NCI-H748 (cell line): ENCODE data around the gene PTPRC.
A peak's percentile ranks its signal among the peaks of the same experiment; 100 is the strongest.

Experiments used
- DNase-seq: peaks from one replicate; lab custom pipeline; 2025; ENCODE audit not compliant: unreplicated experiment; lab: John Stamatoyannopoulos, UW

The PTPRC gene

GRCh38 chr1:198755715-198756114, 116.9 kb downstream of the PTPRC start:
- no peak for DNase-seq

GRCh38 chr1:198756470-198756869, 117.6 kb downstream of the PTPRC start:
- DNase-seq, result peak; percentile 5

GRCh38 chr1:198761859-198762616, 123.2 kb downstream of the PTPRC start:
- DNase-seq, result no peak

GRCh38 chr1:198763298-198763714, 124.5 kb downstream of the PTPRC start:
- no peak for DNase-seq

GRCh38 chr1:198764748-198765147, 125.9 kb downstream of the PTPRC start:
- no peak for DNase-seq

GRCh38 chr1:198765416-198765815, 126.6 kb downstream of the PTPRC start:
- DNase-seq, result no peak

- DNase-seq, result peak; percentile 40
These were observed 132.8 kb downstream of the PTPRC start for GRCh38 chr1:198771563-198772153.

GRCh38 chr1:198772626-198773025, 133.8 kb downstream of the PTPRC start:
- DNase-seq, result no peak

- no peak for DNase-seq
These were observed 134.2 kb downstream of the PTPRC start for GRCh38 chr1:198773030-198773429.

- DNase-seq, result no peak
These were observed 134.7 kb downstream of the PTPRC start for GRCh38 chr1:198773523-198773922.

GRCh38 chr1:198774421-198774820, 135.6 kb downstream of the PTPRC start:
- DNase-seq, result no peak

GRCh38 chr1:198775606-198776005, 136.8 kb downstream of the PTPRC start:
- peak; percentile 2 for DNase-seq

GRCh38 chr1:198776602-198777029, 137.8 kb downstream of the PTPRC start:
- no peak for DNase-seq

- DNase-seq, result no peak
These were observed 139.2 kb downstream of the PTPRC start for GRCh38 chr1:198778049-198778448.

- DNase-seq, result no peak
These were observed 141.5 kb downstream of the PTPRC start for GRCh38 chr1:198780376-198780775.

GRCh38 chr1:198788561-198789064, 149.8 kb downstream of the PTPRC start:
- peak; percentile 51 for DNase-seq

- DNase-seq, result no peak
These were observed 154.9 kb downstream of the PTPRC start for GRCh38 chr1:198793714-198794113.

- DNase-seq, result no peak
These were observed 155.7 kb downstream of the PTPRC start for GRCh38 chr1:198794498-198794897.

- DNase-seq, result no peak
These were observed 158.8 kb downstream of the PTPRC start for GRCh38 chr1:198797656-198798055.

GRCh38 chr1:198798923-198799386, 160.1 kb downstream of the PTPRC start:
- no peak for DNase-seq

- no peak for DNase-seq
These were observed 166.8 kb downstream of the PTPRC start for GRCh38 chr1:198805498-198806151.

- DNase-seq, result no peak
These were observed 168.0 kb downstream of the PTPRC start for GRCh38 chr1:198806861-198807260.
